ENCODE results near the gene RO60.

RO60 gene

GRCh38 chr1:193059282-193060114, at the start of gene RO60, which contains the start of gene UCHL5:
RO60 (plus strand) TSS chr1:193059612; CDS start chr1:193069055, 9,443 bp downstream.
UCHL5 (minus strand) TSS chr1:193059360; CDS start chr1:193059260, 100 bp downstream.
- no peaks in the 10 kb centered on the region for H3K27me3 ChIP-seq (replicated peaks)
- peak within 1 kb of the TSS; percentile 92 for H3K27ac ChIP-seq
- peaks cover 2% of the 10 kb centered on the region for H3K36me3 ChIP-seq (replicated peaks)
- DNase-seq, result peak; percentile 97
- H3K4me3 ChIP-seq (ENCODE audit: low read depth, low read length), result peak within 1 kb of the TSS; percentile 94
- TF ChIP-seq, protein P1, sequence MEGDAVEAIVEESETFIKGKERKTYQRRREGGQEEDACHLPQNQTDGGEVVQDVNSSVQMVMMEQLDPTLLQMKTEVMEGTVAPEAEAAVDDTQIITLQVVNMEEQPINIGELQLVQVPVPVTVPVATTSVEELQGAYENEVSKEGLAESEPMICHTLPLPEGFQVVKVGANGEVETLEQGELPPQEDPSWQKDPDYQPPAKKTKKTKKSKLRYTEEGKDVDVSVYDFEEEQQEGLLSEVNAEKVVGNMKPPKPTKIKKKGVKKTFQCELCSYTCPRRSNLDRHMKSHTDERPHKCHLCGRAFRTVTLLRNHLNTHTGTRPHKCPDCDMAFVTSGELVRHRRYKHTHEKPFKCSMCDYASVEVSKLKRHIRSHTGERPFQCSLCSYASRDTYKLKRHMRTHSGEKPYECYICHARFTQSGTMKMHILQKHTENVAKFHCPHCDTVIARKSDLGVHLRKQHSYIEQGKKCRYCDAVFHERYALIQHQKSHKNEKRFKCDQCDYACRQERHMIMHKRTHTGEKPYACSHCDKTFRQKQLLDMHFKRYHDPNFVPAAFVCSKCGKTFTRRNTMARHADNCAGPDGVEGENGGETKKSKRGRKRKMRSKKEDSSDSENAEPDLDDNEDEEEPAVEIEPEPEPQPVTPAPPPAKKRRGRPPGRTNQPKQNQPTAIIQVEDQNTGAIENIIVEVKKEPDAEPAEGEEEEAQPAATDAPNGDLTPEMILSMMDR (IDR thresholded peaks at IDR 0.05; ENCODE audit: low read depth, low read length, missing control alignments), result peak; percentile 7
- in situ Hi-C loops (cut with HindIII; ENCODE audit: low pct_ligation_motif_present, low sequenced_read_pairs), result no loop called here

GRCh38 chr1:193011406-193011805, 48.0 kb upstream of the RO60 start:
- no peak for DNase-seq
- TF ChIP-seq, protein P1 (IDR thresholded peaks at IDR 0.05; ENCODE audit: low read depth, low read length, missing control alignments), result no peak
- H3K4me3 ChIP-seq (ENCODE audit: low read depth, low read length), result no peak overlapping the region
- H3K27ac ChIP-seq, result no peak overlapping the region
- in situ Hi-C loops (cut with HindIII; ENCODE audit: low pct_ligation_motif_present, low sequenced_read_pairs), result loop anchor here (25.0 kb wide), 1 partner anchor 199 kb away; the partner anchor contains the start of gene RGS2
- H3K27me3 ChIP-seq (replicated peaks), result no peaks in the 10 kb centered on the region
- peaks cover 2% of the 10 kb centered on the region for H3K36me3 ChIP-seq (replicated peaks)

GRCh38 chr1:193013005-193013404, 46.4 kb upstream of the RO60 start:
- Histone ChIP-seq H3K4me3 (ENCODE audit: low read depth, low read length) (no peak overlapping the region), H3K27me3 (replicated peaks) (no peaks in the 10 kb centered on the region), H3K36me3 (replicated peaks) (peaks cover 2% of the 10 kb centered on the region), H3K27ac (no peak overlapping the region)
- TF ChIP-seq, protein P1 (IDR thresholded peaks at IDR 0.05; ENCODE audit: low read depth, low read length, missing control alignments), result no peak
- DNase-seq, result peak; percentile 18
- in situ Hi-C loops (cut with HindIII; ENCODE audit: low pct_ligation_motif_present, low sequenced_read_pairs), result loop anchor here (25.0 kb wide), 1 partner anchor 201 kb away; the partner anchor contains the start of gene RGS2

- in situ Hi-C loops (cut with HindIII; ENCODE audit: low pct_ligation_motif_present, low sequenced_read_pairs), result loop anchor here (25.0 kb wide), 1 partner anchor 201 kb away; the partner anchor contains the start of gene RGS2
- no peak for DNase-seq
- no peaks in the 10 kb centered on the region for H3K27me3 ChIP-seq (replicated peaks)
- TF ChIP-seq, protein P1 (IDR thresholded peaks at IDR 0.05; ENCODE audit: low read depth, low read length, missing control alignments), result no peak
- H3K4me3 ChIP-seq (ENCODE audit: low read depth, low read length), result no peak overlapping the region
- peaks cover 2% of the 10 kb centered on the region for H3K36me3 ChIP-seq (replicated peaks)
- H3K27ac ChIP-seq, result no peak overlapping the region
Observed at GRCh38 chr1:193013707-193014106, 45.7 kb upstream of the RO60 start.

- no peak for DNase-seq
- in situ Hi-C loops (cut with HindIII; ENCODE audit: low pct_ligation_motif_present, low sequenced_read_pairs), result loop anchor here (25.0 kb wide), 1 partner anchor 202 kb away; the partner anchor contains the start of gene RGS2
- Histone ChIP-seq H3K36me3 (replicated peaks) (peaks cover 2% of the 10 kb centered on the region), H3K4me3 (ENCODE audit: low read depth, low read length) (no peak overlapping the region), H3K27me3 (replicated peaks) (no peaks in the 10 kb centered on the region), H3K27ac (no peak overlapping the region)
- TF ChIP-seq, protein P1 (IDR thresholded peaks at IDR 0.05; ENCODE audit: low read depth, low read length, missing control alignments), result no peak
Observed at GRCh38 chr1:193014400-193014799, 45.0 kb upstream of the RO60 start.

Measured in brain microvascular endothelial cell (primary cell).